ENCODE measurements around the gene DPYD.

Gene DPYD

DNA sequence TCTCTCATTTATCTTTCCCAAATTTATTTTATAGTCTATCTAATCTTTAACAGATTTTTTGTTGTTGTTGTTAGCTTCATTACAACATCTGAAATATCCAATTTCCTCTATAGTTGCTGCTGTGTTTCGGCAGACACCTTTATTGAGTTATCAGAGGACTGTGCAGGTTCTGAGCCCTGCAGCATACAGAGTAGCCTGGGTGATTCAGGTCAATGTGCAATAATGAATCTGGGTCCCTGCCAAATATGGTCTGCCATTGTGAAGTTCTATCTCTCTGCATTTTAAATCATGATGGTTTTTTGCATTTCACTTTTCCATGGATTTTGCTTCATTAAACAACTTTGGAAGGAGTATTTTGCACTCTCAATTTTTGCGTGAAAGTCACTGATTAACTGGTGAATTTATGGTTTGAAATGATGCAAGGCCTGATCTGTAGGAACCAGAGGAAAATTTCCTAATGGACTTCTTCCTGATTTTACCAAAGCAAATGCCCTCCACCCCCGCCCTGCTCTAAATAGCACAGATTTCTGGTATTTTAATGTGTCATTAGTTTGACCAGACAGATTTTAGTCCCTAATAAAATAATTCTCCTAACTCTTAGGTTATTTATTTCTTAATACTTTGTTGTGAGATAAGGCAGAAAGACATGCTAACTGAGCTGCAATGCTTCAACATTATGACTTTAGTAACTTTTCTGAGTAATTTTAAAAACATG is 797.0 kb downstream of the DPYD start:
- DNase-seq: no peak

DNA sequence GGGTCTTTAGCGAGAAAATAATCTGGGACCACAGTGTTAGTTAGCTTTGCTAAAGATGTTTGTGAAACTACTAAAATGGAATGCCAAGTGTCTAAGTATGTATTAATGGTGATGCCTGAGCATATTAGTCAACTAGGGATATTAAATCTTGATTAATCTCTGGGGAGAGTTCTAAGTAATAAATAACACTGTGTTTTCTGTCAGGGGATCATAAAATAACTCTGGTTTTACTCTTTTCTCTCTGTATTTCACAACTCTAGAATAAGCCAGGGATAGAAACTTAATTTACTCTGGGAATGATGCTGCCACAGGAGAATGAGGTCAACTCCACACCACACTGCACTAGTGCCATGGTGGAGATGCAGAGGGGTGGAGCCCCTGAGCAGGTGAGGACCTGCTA is 800.0 kb downstream of the DPYD start:
- DNase-seq: no peak

DNA sequence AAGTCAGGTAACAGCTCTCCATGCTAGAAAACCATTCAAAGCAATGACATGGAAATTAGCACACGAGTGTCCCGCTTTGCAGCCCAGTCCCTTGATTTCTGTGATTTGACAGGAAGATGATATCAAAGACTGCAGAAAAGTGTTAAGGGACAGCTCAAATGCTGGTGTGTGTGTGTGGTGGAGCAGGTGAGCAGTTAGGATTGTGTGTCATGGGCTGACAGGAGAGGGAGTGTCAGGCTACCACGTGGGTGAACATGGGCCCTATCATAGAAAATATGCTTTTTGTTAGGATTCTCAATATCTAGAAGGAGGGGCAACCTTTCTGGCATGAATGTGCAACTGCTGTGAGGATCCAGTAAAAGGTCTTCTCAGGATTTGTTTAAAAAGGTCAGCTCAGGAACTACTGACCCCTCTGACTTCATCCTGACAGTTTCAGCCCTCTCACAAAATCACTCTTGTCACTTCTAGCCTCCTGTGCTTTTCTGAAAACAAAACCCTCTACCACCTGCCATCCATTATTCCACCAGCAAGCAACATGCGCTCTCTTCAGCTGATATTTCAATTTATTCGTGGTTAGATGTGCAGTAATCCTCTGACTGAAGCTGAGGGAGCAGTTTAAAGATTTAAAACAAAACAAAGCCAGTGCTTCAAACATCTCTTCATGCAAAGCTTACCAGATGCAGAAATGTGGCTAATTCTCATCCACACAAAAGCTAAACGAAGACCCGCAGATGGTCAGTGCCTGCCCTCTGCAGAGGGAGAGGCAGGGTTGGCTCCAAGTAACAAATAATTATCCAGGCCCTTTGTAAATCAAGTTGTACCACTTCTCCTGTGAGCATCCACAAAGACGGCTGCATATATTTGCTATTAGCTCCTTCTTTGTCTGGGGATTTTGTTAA is 801.3 kb downstream of the DPYD start:
- DNase-seq: no peak

DNA sequence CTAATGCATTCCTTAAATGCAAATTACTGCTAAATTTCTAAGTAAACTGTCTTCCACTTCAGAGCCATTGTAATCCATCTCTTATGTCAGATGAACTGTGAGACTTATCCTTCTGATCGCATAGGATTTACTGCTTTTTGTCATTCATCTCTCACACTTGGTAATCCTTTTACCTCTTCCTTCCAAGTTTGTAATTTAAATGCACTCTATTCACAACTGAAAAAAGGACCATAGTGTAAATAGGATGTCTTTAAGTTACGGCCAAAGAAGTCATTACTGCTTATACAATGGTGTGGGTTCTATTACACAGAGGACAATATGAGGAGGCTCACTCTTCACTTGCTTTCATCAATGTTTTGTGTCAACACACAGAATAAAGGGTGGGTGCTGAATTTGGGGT is 806.0 kb downstream of the DPYD start:
- DNase-seq: no peak

DNA sequence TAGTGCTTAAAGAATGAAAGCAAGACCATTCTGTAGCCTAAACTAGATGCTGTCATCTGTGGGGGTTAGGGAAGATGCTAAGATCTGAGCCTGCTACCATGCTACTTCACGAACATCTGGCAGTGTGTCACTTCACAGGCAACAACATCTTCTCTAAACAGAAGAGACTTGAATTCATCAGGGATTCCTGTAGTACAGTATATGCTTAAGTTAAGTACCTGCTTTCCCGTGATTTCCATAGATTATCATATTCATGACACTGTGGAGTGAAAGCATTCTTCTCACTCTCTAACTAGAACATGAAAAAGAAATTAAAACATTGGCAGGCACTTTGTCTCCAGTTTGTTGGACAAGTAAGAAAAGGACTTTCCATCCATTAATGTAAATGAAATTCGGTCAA is 808.4 kb downstream of the DPYD start:
- DNase-seq: no peak

DNA sequence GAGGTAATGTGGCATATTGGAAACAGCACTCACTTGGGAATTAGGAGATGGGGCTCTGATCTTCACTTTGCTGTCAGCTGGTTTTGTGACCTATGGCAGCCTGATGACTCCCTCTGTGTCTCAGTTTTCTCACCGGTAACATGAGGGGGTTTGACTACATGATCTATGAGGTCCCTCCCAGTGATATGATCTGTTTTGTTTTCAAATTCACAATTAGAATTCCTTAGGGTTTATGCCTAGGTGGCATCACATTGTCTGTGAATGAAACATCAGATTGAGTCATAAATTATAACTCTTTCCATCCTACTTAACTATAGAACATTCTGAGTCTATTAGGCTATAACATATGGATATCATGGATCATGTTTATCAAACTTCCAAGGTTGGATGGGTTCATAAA is 812.7 kb downstream of the DPYD start:
- DNase-seq: no peak

DNA sequence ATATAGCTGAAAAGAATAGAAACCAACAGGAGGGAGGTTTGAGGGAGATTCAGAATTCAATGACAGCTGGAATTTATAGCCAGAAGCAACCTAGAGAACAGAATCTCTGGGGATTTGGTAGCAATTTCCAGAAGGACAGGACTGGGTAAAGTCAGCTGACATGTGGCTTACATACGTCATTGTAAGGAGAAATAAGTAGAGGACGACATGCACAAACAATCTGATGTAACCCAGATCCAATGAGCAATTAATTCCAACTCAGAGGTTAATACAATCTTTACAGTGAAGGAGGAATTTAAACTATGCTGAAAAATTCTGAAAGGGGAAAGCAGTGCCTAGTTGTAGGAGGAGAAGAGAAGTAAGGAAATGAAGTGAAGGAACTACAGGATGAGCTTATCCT is 815.3 kb downstream of the DPYD start:
- DNase-seq: no peak

DNA sequence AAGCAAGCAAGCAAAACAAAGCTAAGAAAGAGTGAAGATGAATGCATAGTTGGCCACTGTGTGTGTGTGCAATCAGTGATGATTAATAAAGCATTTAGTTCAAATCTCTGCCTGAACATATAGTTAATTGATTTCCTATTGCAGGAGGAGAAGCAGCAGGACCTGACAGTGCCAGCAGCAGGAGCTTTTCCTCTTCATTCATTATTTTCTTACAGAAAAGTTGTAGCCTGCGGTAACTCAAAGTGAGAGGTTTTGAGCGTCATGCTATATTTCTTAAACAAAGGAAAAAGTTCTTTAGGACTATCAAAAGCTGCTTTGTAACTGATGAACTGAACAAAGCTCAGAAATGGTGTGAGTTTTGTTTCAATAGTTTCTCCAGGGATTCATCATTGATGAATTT is 819.3 kb downstream of the DPYD start:
- DNase-seq: no peak

DNA sequence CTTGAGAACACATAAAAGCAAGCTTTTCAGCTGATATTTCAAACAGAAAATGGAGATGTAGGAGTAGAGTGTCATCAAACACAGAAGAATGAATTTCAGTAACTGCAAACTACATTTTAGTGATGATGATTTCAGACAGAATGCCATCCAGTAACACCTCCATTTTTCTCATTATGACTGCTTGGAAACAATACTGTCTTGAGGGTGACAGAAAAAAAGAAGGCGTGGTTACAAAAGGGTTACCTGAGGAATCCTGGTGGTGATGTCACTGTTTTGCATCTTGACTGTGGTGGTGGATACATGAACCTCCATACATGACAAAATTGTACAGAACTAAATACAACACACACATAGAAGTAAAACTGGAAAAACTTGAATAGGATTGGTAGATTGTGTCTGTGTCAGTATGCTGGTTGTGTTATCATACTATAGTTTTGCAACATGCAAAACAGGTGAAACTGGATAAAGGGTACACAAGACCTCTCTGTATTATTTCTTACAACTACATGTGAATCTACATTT is 823.4 kb downstream of the DPYD start:
- DNase-seq: no peak

DNA sequence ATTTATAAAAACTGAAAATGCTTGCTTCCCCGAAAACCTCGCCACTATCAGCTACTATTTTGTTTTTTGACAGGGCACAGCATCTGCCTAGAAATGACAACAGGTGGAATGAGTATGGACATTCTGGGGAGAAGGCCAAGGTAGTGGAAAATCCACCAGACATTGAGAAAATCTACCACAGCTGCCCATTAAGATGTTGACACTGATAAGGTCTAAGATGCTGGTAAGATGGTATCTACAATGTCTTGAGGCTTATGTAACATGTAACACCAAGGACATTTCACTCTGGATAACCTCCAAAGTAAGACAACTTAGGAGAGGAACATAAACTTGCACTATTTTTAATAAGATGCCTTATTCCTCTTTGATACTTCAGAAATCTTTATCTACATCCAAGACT is 825.1 kb downstream of the DPYD start:
- no peak for DNase-seq

DNA sequence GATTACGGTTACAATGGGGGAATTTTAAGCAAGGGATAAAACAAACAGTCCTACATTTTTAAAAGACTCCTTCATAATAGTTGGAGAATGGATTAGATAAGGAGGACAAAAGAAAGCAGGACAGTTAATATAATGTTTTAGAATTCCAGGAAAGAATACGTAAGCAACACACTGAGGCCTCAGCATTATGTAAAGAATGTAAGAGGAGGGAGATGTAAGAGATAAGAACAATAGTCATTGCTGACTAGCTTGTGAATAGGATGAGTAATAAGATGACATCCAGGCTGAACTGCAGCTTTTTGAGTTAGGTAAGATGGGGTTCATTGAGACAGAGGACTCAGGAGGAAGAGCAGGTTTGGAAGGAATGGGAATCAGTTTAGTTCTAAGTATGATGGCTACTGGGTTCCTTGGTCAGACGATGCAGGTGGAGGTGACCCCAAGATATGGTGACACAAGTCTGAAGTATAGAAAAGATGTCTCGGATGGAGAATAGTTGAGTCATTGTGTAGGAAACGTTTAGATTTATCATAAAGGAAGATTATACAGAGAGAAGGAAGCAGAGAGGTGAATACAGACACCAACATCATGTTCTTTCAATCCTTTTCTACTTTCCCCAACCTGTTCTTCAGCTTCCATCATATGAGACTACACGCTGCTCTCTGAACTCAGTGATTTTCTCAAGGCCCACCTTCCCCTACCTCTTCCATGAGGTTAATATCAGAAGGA is 826.4 kb downstream of the DPYD start:
- no peak for DNase-seq

DNA sequence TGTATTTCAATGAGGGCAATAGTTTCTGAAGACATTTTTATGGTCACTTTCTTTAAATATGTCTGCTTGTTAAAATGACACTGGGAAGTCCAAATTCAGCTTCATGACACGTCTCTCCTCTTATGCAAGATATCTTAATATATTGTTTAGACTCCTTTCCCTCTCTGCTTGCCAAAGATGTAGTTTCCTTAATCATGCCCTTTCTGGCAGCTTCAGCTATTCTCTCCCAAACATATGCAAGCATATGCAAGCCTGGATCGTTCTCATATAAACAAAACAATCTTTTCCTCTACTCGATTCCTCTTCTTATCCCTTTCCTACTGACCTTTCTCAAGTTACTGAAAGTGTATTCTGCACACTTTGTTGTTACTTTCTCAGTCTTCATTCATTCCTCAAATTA is 827.1 kb downstream of the DPYD start:
- no peak for DNase-seq

DNA sequence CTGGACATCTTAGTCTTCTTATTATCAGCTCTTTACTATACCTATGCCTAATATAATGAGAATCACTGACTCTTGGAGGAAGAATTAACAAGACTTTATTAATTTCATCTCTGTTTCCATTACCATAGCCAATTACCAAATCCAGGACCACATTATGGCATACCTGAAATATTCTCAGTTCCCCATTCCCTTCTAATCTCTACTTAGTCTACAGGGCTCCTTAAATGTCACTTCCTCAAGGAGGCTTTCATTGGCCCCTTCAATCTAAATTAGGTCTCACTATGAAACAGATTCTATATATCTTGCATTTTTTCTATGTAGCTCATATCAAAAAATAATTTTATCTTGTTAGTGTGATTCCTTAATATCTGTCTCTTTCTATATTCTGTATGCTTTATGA is 828.0 kb downstream of the DPYD start:
- no peak for DNase-seq

DNA sequence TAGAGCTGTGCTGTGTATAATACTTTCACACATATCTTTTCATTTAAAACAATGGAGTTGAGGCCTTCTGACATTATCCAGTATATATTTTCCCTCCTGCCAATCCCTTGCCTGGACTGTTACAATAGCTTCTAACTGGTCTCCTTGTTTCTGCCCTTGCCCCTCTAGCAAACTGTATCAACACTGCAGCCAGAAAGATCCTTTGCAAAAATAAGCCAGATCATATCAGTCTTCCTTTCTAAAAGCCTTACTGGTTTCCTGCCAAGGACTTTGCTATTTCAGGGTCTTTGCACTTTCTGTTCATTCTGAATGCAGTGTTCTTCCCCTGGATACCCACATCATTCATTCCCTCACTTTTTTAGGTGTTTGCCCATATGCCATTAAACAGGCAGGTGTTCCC is 829.2 kb downstream of the DPYD start:
- no peak for DNase-seq

DNA sequence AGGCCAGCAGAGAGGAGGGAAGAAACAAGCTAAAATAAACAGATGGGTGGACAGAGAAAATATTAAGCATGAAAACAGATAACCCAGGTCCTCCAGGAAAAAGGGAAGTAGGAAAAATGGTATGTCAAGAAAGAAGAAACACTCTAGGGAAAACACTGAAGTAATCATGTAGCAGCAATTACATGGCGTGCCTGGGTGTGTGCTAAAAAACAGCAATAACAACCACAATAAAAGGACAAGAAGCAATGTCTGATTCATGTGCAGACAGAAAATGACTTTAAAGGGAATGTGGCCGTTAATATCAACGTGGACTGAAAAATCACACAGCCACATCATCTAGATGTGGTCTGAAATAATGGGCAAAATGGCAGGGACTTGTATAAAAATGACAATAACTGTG is 829.6 kb downstream of the DPYD start:
- no peak for DNase-seq

DNA sequence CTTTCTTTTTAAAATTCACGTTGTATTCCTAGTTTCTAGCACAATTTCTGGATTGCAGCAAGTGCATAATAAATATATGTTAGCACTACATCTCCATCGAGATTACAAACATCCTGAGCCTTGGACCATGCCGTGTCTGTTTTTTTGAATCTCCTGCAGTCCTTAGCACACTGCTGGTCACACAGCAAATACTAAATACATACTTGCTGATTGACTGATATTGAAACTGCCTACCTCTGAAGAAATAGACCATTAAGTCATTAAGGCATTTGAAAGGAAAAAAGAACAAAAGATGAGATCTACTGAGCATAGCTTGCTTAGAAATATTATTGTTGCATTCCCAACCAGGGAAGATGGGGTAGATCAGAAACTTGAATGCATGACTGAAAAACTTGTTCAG is 830.1 kb downstream of the DPYD start:
- DNase-seq: no peak

DNA sequence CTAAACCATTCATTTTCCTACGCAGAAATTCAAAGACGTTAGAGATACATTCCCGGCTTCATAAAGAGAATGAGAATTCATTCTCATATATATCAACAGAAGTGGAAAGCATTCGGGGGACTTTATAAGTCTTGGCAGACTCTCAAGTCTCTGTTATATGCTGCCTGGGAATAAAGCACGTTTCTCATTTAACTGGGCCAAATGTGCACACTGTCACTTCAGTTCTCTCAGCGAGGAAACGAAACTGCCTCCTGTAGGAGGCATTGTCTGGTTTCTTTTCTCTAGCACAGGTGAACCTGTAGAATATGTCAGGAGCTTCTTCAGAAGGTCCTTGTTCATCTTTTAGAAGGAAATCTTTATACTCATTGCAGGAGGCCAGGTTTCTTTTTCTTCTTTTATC is 831.7 kb downstream of the DPYD start:
- DNase-seq: no peak

DNA sequence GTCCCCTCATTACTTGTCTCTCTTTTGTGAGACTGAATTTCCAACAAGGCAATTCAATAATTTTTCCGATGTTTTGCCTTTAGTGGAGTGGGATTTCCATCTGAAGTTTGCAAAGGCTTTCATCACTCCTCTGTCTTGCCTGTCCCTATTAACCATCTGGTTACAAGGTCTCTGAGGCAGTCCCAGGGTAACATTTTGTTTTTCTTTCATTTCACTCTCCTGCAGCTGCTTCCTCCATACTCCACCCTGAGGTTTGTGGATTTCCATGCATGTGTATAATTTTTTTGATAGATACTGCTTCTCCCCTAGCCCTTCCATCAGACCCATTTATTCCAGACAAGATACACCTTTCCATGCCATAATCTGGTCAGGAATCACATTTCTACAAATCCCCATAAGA is 832.4 kb downstream of the DPYD start:
- no peak for DNase-seq

DNA sequence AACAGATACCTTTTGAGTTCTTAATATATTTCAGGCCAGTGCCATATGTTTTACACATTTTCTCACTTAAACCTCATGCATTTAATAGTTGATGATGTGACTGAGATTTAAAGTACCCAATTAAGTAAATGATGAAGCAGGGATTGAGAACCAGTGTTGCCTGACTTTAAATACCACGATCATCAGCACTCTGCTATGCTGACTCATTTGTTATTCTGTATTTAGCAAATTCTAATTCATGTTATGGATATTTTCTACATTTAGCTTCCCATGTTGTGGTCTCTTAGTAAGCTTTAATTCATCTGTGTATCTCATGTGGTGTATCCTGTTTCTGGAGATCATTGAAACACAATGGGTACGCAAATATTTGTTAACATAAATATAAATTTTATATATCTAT is 836.3 kb downstream of the DPYD start:
- no peak for DNase-seq

DNA sequence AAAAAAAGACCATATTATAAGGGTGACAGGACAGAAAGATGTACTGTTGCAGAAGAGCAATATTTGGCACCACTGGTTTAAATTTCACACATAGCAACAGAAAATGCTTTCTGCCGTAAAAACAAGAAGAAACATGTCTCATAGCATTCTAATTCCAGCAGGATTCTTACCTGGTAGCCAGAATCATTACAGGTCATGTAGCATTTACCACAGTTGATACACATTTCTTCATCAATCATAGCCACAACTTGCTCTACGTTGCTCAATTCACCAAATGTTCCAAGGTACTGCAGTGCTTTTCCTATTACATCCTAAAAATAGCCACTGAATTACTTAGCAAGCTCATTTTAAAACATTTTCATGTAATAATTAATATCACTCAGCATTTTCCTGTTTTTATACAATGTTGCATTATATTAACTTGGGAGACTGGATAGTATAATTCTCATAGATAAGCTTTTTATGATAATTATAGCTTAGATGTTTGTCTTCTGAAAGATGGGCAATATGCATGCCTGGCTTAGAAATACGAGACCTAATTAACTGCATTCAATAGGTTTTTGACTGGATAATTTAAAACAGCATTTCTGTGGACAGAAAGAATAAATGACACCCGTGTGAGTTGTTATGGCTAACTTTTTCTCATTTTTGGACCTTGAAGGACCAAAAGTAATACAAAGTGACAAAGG is 838.5 kb downstream of the DPYD start:
- no peak for DNase-seq

DNA sequence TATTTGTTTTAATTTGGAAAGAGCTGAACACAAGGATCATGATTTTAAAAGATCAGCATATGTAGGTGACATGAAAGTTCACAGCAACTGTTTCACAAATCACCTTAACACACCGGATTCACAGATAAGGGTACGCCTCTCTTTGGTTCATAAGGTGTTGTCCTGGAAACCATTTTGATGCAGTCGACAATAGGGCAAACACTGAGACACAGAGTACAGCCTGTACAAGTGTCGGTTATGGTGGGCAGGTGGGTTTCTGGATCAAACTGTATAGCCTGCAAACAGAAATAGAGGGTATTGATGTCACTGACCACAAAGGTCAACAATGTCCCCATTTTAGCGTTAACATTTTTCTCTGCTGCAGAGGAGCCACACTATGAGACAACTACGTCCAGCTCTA is 842.0 kb downstream of the DPYD start:
- no peak for DNase-seq

DNA sequence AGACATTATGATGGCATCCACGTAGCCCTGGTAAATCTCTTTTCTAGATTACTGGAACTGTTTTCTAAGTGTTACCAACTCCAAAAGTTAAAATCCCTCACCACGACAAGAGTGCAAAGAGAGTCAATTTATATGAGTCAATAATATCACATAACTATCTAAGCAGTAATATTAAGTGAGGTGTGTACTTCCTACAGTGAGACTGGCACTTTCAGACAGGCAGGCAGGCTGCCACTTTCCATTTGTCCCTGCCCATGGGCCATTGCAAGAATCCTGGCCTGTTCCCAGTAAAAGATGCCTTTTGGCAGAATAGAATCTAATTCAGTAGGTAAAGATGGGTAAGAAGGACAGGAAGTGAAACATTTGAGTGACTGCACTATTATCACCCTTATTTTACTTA is 843.6 kb downstream of the DPYD start:
- DNase-seq: no peak

DNA sequence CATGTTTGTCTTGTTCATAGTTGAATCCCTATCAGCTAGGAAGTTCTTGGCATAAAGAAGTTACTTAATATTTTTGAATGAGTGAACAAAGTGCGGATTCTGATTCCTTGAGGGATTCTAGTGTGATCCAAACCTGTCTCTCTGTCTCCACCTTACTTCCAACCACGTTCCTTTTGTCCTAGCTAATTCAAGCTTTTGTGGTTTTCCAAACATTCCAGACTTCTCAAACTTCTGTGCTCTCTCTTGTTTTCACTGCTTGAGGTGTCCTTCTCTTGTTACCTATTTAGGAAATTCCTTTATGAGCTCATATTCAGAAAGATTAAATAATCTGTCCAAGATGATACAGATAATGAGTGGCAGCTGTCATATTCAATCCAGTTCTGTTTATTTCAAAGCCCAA is 846.1 kb downstream of the DPYD start:
- no peak for DNase-seq

Measured in CD4-positive, alpha-beta T cell treated with Interleukin-17A for 1 hour (primary cell).